ENCODE results near the gene PCDH9. TPM values are rescaled to one million over a fixed set of nuclear protein-coding genes. Genes with fewer than 3 reads are reported as not detected.

Gene PCDH9
- total and polyA plus RNA-seq, 3 donors from 2014 or later: 2.3 to 4.6 (median 3.5) TPM

- no peak overlapping the region for H3K27ac ChIP-seq
- DNase-seq: no peak
- no peaks in the 10 kb centered on the region for H3K36me3 ChIP-seq (ENCODE audit: low read depth, missing control alignments)
- no peaks in the 10 kb centered on the region for H3K4me1 ChIP-seq
- WGBS, 2 donors: 89 to 90% methylated on average over 3 of the region's 3 CpGs
- H3K9me3 ChIP-seq: no peaks in the 10 kb centered on the region
- TF ChIP-seq CTCF (IDR thresholded peaks at IDR 0.05) (no peak), POLR2A (IDR thresholded peaks at IDR 0.05) (no peak)
- no peak overlapping the region for H3K4me3 ChIP-seq
- intact Hi-C loops (cut with DNase I; ENCODE audit: low total_unique reads): no loop called here
- H3K27me3 ChIP-seq: no peaks in the 10 kb centered on the region
These were observed 271.5 kb downstream of the PCDH9 start for GRCh38 chr13:66958611-66959010.

- Histone ChIP-seq H3K4me3 (no peak overlapping the region), H3K36me3 (ENCODE audit: low read depth, missing control alignments) (no peaks in the 10 kb centered on the region), H3K4me1 (no peaks in the 10 kb centered on the region), H3K27me3 (no peaks in the 10 kb centered on the region), H3K9me3 (no peaks in the 10 kb centered on the region), H3K27ac (no peak overlapping the region)
- intact Hi-C loops (cut with DNase I; ENCODE audit: low total_unique reads): no loop called here
- TF ChIP-seq POLR2A (IDR thresholded peaks at IDR 0.05) (no peak), CTCF (IDR thresholded peaks at IDR 0.05) (no peak)
- DNase-seq: no peak
- WGBS, 2 donors: 93 to 99% methylated on average over 4 of the region's 4 CpGs
These were observed 277.6 kb downstream of the PCDH9 start for GRCh38 chr13:66952507-66952906.

GRCh38 chr13:66951426-66951825 is 278.7 kb downstream of the PCDH9 start:
- no peaks in the 10 kb centered on the region for H3K9me3 ChIP-seq
- no peak for TF ChIP-seq POLR2A (IDR thresholded peaks at IDR 0.05)
- no peak for TF ChIP-seq CTCF (IDR thresholded peaks at IDR 0.05)
- H3K4me3 ChIP-seq: no peak overlapping the region
- H3K4me1 ChIP-seq: no peaks in the 10 kb centered on the region
- intact Hi-C loops (cut with DNase I; ENCODE audit: low total_unique reads): no loop called here
- no peak for DNase-seq
- H3K36me3 ChIP-seq (ENCODE audit: low read depth, missing control alignments): no peaks in the 10 kb centered on the region
- H3K27ac ChIP-seq: no peak overlapping the region
- no peaks in the 10 kb centered on the region for H3K27me3 ChIP-seq
- 90 to 91% methylated on average over 2 of the region's 2 CpGs for WGBS, 2 donors

GRCh38 chr13:66950666-66951065 is 279.5 kb downstream of the PCDH9 start:
- no peak overlapping the region for H3K27ac ChIP-seq
- no peaks in the 10 kb centered on the region for H3K27me3 ChIP-seq
- no peaks in the 10 kb centered on the region for H3K4me1 ChIP-seq
- no peak overlapping the region for H3K4me3 ChIP-seq
- no peak for DNase-seq
- TF ChIP-seq CTCF (IDR thresholded peaks at IDR 0.05) (no peak), POLR2A (IDR thresholded peaks at IDR 0.05) (no peak)
- intact Hi-C loops (cut with DNase I; ENCODE audit: low total_unique reads): no loop called here
- H3K9me3 ChIP-seq: no peaks in the 10 kb centered on the region
- no peaks in the 10 kb centered on the region for H3K36me3 ChIP-seq (ENCODE audit: low read depth, missing control alignments)

GRCh38 chr13:66948910-66949309 is 281.2 kb downstream of the PCDH9 start:
- Histone ChIP-seq H3K27me3 (no peaks in the 10 kb centered on the region), H3K27ac (no peak overlapping the region), H3K36me3 (ENCODE audit: low read depth, missing control alignments) (no peaks in the 10 kb centered on the region), H3K9me3 (no peaks in the 10 kb centered on the region), H3K4me1 (no peaks in the 10 kb centered on the region), H3K4me3 (no peak overlapping the region)
- WGBS, 2 donors: 89 to 90% methylated on average over 6 of the region's 6 CpGs
- intact Hi-C loops (cut with DNase I; ENCODE audit: low total_unique reads): no loop called here
- no peak for DNase-seq
- TF ChIP-seq CTCF (IDR thresholded peaks at IDR 0.05): no peak
- no peak for TF ChIP-seq POLR2A (IDR thresholded peaks at IDR 0.05)
